HepG2 (cell line): ENCODE measurements around the gene KHK.

Source experiments
- ARNTL ChIP-seq: sonication (generic); formaldehyde crosslinking; IDR thresholded peaks from 2 replicates; pipeline ENCODE4 v1.4.0; 2020; ENCODE audit warnings: mild to moderate bottlenecking, missing genetic modification reagents
- ATF3 ChIP-seq: sonication (generic); formaldehyde crosslinking; IDR thresholded peaks from 2 replicates; pipeline ENCODE4 v1.4.0; 2020; ENCODE audit warnings: missing genetic modification reagents
- CHD2 ChIP-seq: IDR thresholded peaks from 2 replicates; pipeline ENCODE4 v1.6.1; 2011; ENCODE audit warnings: low read depth, low read length, improper control_type of control experiment
- CTCF ChIP-seq: sonication (generic); formaldehyde crosslinking; IDR thresholded peaks from 2 replicates; pipeline ENCODE4 v1.5.0; 2020; ENCODE audit warnings: mild to moderate bottlenecking, missing genetic modification reagents, moderate library complexity
- FOXC1 ChIP-seq: sonication (generic); formaldehyde crosslinking; IDR thresholded peaks from 2 replicates; pipeline ENCODE4 v1.8.0; 2022; ENCODE audit warnings: mild to moderate bottlenecking, missing genetic modification reagents, borderline replicate concordance
- GABPA ChIP-seq, 2 experiments: IDR thresholded peaks; 2 replicates each; pipeline ENCODE4 v1.6.1; 2011 to 2016; ENCODE audit warnings: low read depth in 2 of 2, low read length in 1 of 2, missing biosample characterization in 1 of 2, missing genetic modification characterization in 1 of 2
- MAX ChIP-seq: IDR thresholded peaks from 2 replicates; pipeline ENCODE4 v1.6.1; 2012; ENCODE audit warnings: inconsistent platforms
- NR3C1 ChIP-seq: sonication (generic); formaldehyde crosslinking; IDR thresholded peaks from 2 replicates; pipeline ENCODE4 v1.4.0; 2020; ENCODE audit warnings: missing genetic modification reagents
- REST ChIP-seq, 2 experiments: IDR thresholded peaks; 2 replicates each; pipeline ENCODE4 v1.6.1; 2011 to 2012; ENCODE audit warnings: low read length in 2 of 2, borderline replicate concordance in 1 of 2, low read depth in 1 of 2, mild to moderate bottlenecking in 1 of 2, moderate library complexity in 1 of 2
- SMAD1 ChIP-seq: sonication (generic); formaldehyde crosslinking; IDR thresholded peaks from 2 replicates; pipeline ENCODE4 v1.4.0; 2020; ENCODE audit warnings: missing genetic modification reagents, low read depth, mild to moderate bottlenecking, borderline replicate concordance
- ZBTB49 ChIP-seq: sonication (generic); formaldehyde crosslinking; IDR thresholded peaks from 2 replicates; pipeline ENCODE4 v1.4.0; 2020; ENCODE audit warnings: missing genetic modification reagents, borderline replicate concordance
- ZBTB7A ChIP-seq: sonication (generic); formaldehyde crosslinking; IDR thresholded peaks from 2 replicates; pipeline ENCODE4 v1.8.0; 2022; ENCODE audit warnings: mild to moderate bottlenecking, missing genetic modification reagents
- ZNF296 ChIP-seq: sonication (generic); formaldehyde crosslinking; conservative IDR thresholded peaks from 2 replicates; pipeline ENCODE4 v1.5.0; 2020; ENCODE audit warnings: mild to moderate bottlenecking, missing genetic modification reagents

- no peak for TF ChIP-seq ARNTL
- no peak for TF ChIP-seq CTCF (CRISPR knock-in tag)
- peak; percentile 5; the same call in 1 of the 2 replicates for TF ChIP-seq FOXC1 (CRISPR knock-in tag)
- no peak for TF ChIP-seq GABPA (IDR thresholded peaks at IDR 0.05; ENCODE audit: low read depth, low read length)
- no peak for TF ChIP-seq GABPA (CRISPR knock-in tag; IDR thresholded peaks at IDR 0.05; ENCODE audit: low read depth)
- TF ChIP-seq SMAD1 = no peak
- TF ChIP-seq REST (IDR thresholded peaks at IDR 0.05; ENCODE audit: borderline replicate concordance in 1 of 2, low read depth in 1 of 2, low read length in 2 of 2) = no peak
- TF ChIP-seq ATF3 (CRISPR knock-in tag) = no peak
- no peak for TF ChIP-seq MAX
- no peak for TF ChIP-seq ZBTB7A (CRISPR knock-in tag)
- no peak for TF ChIP-seq ZBTB49
- TF ChIP-seq NR3C1 = no peak
- no peak for TF ChIP-seq ZNF296 (CRISPR knock-in tag)
- no peak for TF ChIP-seq CHD2
Observed at GRCh38 chr2:27080603-27080936, 6.0 kb upstream of the KHK start.
